HepG2 (cell line): ENCODE measurements around the gene STON1.

Source experiments
- BHLHE40 ChIP-seq: IDR thresholded peaks from 2 replicates; pipeline ENCODE4 v1.6.1; 2011; ENCODE audit warnings: low read length, improper control_type of control experiment
- SIN3A ChIP-seq: IDR thresholded peaks from 2 replicates; pipeline ENCODE4 v1.6.1; 2011; ENCODE audit warnings: low read depth, mild to moderate bottlenecking, control low read depth, low read length, borderline replicate concordance
- STAT5B ChIP-seq: sonication (generic); formaldehyde crosslinking; IDR thresholded peaks from 2 replicates; pipeline ENCODE4 v1.4.0; 2020; ENCODE audit warnings: missing genetic modification reagents
- TOE1 ChIP-seq: sonication (generic); formaldehyde crosslinking; IDR thresholded peaks from 2 replicates; pipeline ENCODE4 v1.4.0; 2020; ENCODE audit warnings: mild to moderate bottlenecking, missing genetic modification reagents
- TF ChIP-seq, protein P1 (sequence below): sonication (generic); formaldehyde crosslinking; IDR thresholded peaks from 2 replicates; pipeline ENCODE4 v1.4.0; 2020; ENCODE audit warnings: missing genetic modification reagents

DNA sequence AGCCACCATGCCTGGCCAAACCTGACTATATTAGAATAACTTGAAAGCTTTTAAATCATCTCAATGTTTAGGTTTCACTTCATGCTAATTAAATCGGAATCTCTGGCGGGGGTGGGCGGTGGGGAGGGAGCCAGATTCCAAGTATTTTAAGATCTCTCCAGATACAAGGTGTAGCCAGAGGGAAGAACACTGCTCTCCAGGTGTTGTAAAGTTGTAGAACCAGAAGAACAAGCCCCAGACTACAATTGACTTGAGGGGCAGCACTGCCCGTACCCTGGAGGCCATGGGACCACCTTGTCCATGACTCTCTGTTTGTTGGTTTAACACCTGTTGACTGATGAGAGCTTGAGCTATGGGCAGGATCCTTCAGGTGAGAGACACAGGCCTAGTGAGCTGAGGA lies 54.6 kb downstream of the STON1 start:
- no peak for TF ChIP-seq STAT5B (CRISPR knock-in tag)
- no peak for TF ChIP-seq BHLHE40
- TF ChIP-seq, protein P1, sequence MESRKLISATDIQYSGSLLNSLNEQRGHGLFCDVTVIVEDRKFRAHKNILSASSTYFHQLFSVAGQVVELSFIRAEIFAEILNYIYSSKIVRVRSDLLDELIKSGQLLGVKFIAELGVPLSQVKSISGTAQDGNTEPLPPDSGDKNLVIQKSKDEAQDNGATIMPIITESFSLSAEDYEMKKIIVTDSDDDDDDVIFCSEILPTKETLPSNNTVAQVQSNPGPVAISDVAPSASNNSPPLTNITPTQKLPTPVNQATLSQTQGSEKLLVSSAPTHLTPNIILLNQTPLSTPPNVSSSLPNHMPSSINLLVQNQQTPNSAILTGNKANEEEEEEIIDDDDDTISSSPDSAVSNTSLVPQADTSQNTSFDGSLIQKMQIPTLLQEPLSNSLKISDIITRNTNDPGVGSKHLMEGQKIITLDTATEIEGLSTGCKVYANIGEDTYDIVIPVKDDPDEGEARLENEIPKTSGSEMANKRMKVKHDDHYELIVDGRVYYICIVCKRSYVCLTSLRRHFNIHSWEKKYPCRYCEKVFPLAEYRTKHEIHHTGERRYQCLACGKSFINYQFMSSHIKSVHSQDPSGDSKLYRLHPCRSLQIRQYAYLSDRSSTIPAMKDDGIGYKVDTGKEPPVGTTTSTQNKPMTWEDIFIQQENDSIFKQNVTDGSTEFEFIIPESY (CRISPR knock-in tag), result no peak
- TF ChIP-seq TOE1 (CRISPR knock-in tag), result no peak
- no peak for TF ChIP-seq SIN3A
